Spleen (tissue), 7 donors: ENCODE results near the gene ITGA7.

Source experiments
- POLR2A ChIP-seq, 3 donors: fragments of 450-650 bp; IDR thresholded peaks; one replicate each; pipeline ENCODE4 v1.5.1; 2017; ENCODE audit warnings: antibody characterized with exemption in 3 of 3, mild to moderate bottlenecking in 1 of 3
- TF ChIP-seq, protein P1 (sequence below), 11 experiments: fragments of 200-600 bp in 7 of 11; fragments of 450-650 bp in 4 of 11; sonication (generic) in 4 of 11; IDR thresholded peaks in 8 of 11; conservative IDR thresholded peaks in 3 of 11; 1 replicate in 7 of 11; 2 replicates in 4 of 11; pipeline versions ENCODE4 v1.4.0 to v1.8.0; 2016 to 2021; ENCODE audit warnings: antibody characterized with exemption in 11 of 11, inconsistent platforms in 4 of 11, mild to moderate bottlenecking in 1 of 11
- donor health status: DM: no; HTN: no; CAD: no; lungs with moderate emphysema.
- donor health status: DM: no; HTN: no; CAD: no.
- donor health status: DM: no; HTN: no; CAD: no.

DNA sequence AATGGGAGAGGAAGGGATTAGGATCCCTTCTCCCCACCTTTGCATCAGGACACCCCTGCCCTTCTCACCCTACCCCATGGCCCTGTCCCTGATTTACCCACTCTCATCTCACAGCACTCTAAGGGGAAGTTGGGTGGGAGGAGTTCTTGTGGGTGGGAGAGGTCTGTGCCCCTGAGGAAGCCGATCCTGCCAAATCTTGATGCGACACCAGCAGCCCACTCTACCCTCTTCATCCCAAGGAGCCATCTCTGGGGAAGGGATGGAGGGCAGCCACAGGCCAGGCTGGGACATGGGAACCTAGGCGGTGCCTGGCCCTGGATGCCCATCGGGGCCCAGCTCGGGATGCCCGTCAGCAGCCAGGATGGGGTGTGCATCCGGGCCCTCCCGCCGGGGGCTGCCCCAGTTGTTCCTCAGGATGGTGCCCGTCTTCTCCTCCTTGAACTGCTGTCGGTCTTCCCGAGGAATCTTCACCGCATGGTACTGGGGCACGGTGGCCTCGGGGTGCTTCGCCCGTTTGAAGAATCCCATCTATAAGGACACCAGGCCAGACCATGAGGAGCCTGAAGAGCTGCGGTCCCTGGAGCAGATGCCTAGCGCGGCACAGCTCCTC lies 22.8 kb downstream of the ITGA7 start:
- TF ChIP-seq, protein P1, sequence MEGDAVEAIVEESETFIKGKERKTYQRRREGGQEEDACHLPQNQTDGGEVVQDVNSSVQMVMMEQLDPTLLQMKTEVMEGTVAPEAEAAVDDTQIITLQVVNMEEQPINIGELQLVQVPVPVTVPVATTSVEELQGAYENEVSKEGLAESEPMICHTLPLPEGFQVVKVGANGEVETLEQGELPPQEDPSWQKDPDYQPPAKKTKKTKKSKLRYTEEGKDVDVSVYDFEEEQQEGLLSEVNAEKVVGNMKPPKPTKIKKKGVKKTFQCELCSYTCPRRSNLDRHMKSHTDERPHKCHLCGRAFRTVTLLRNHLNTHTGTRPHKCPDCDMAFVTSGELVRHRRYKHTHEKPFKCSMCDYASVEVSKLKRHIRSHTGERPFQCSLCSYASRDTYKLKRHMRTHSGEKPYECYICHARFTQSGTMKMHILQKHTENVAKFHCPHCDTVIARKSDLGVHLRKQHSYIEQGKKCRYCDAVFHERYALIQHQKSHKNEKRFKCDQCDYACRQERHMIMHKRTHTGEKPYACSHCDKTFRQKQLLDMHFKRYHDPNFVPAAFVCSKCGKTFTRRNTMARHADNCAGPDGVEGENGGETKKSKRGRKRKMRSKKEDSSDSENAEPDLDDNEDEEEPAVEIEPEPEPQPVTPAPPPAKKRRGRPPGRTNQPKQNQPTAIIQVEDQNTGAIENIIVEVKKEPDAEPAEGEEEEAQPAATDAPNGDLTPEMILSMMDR (IDR thresholded peaks at IDR 0.05 in 8 of 11, conservative IDR thresholded peaks at IDR 0.05 in 3 of 11): no peak
- no peak for TF ChIP-seq POLR2A (IDR thresholded peaks at IDR 0.05)
